WERI-Rb-1 (cell line): ENCODE measurements around the gene ADARB2.

Source experiments
- DNase-seq: peaks from one replicate; pipeline ENCODE4 v3.0.0-alpha.2; 2020
- H3K27ac ChIP-seq: fragments of 250-450 bp; sonication (Bioruptor Pico); 2 replicates; pipeline ENCODE4 v1.5.1; 2020; ENCODE audit warnings: mild to moderate bottlenecking, moderate library complexity
- H3K27me3 ChIP-seq: fragments of 250-450 bp; sonication (Bioruptor Pico); 2 replicates; pipeline ENCODE4 v1.5.1; 2021; ENCODE audit warnings: mild to moderate bottlenecking, low read depth, moderate library complexity; ENCODE audit not compliant: insufficient read depth, severe bottlenecking
- H3K36me3 ChIP-seq: fragments of 250-450 bp; sonication (Bioruptor Pico); 2 replicates; pipeline ENCODE4 v1.5.1; 2020; ENCODE audit warnings: mild to moderate bottlenecking, moderate library complexity
- H3K4me3 ChIP-seq: 2 replicates; pipeline ENCODE4 v1.5.1; 2011; ENCODE audit warnings: low read depth, mild to moderate bottlenecking, control low read depth, low read length
- H3K9me3 ChIP-seq: fragments of 250-450 bp; sonication (Bioruptor Pico); 2 replicates; pipeline ENCODE4 v1.5.1; 2021; ENCODE audit warnings: mild to moderate bottlenecking, moderate library complexity; ENCODE audit not compliant: severe bottlenecking
- CTCF ChIP-seq: IDR thresholded peaks from 2 replicates; pipeline ENCODE4 v1.5.1; 2011; ENCODE audit warnings: low read depth, mild to moderate bottlenecking, control low read depth, inconsistent platforms, low read length

The ADARB2 gene

GRCh38 chr10:1551636-1552338 is 185.5 kb downstream of the ADARB2 start:
- no peak for DNase-seq
- H3K27ac ChIP-seq, result no peak overlapping the region
- H3K4me3 ChIP-seq, result no peak overlapping the region
- peaks cover 15% of the 10 kb centered on the region for H3K27me3 ChIP-seq
- H3K36me3 ChIP-seq, result no peaks in the 10 kb centered on the region
- no peaks in the 10 kb centered on the region for H3K9me3 ChIP-seq
- TF ChIP-seq CTCF, result no peak

- Histone ChIP-seq H3K27ac (no peak overlapping the region), H3K4me3 (no peak overlapping the region), H3K36me3 (no peaks in the 10 kb centered on the region), H3K27me3 (peaks cover 15% of the 10 kb centered on the region), H3K9me3 (no peaks in the 10 kb centered on the region)
- no peak for TF ChIP-seq CTCF
- DNase-seq, result no peak
Observed at GRCh38 chr10:1550616-1551015, 186.7 kb downstream of the ADARB2 start.

- H3K9me3 ChIP-seq, result no peaks in the 10 kb centered on the region
- no peak overlapping the region for H3K4me3 ChIP-seq
- peaks cover 15% of the 10 kb centered on the region for H3K27me3 ChIP-seq
- TF ChIP-seq CTCF, result no peak
- no peaks in the 10 kb centered on the region for H3K36me3 ChIP-seq
- DNase-seq, result no peak
- no peak overlapping the region for H3K27ac ChIP-seq
Observed at GRCh38 chr10:1550291-1550595, 187.1 kb downstream of the ADARB2 start.

GRCh38 chr10:1549591-1550290 is 187.6 kb downstream of the ADARB2 start:
- TF ChIP-seq CTCF, result no peak

GRCh38 chr10:1548596-1548995 is 188.7 kb downstream of the ADARB2 start:
- no peak for TF ChIP-seq CTCF
- no peaks in the 10 kb centered on the region for H3K9me3 ChIP-seq
- no peak overlapping the region for H3K27ac ChIP-seq
- no peak overlapping the region for H3K4me3 ChIP-seq
- no peak for DNase-seq
- H3K36me3 ChIP-seq, result no peaks in the 10 kb centered on the region
- H3K27me3 ChIP-seq, result peaks cover 14% of the 10 kb centered on the region

More at GRCh38 chr10:1549591-1550290, 187.6 kb downstream of the ADARB2 start:
- no peak for DNase-seq
- Histone ChIP-seq H3K4me3 (no peak overlapping the region), H3K36me3 (no peaks in the 10 kb centered on the region), H3K9me3 (no peaks in the 10 kb centered on the region), H3K27me3 (peaks cover 15% of the 10 kb centered on the region), H3K27ac (no peak overlapping the region)
